ENCODE results near the gene GDF15. TPM values are rescaled to one million over a fixed set of nuclear protein-coding genes. Genes with fewer than 3 reads are reported as not detected.

GDF15 gene
- total and polyA plus RNA-seq, 7 experiments from 2014 or later = 0.32 to 0.73 (median 0.58) TPM; not detected in 3

- ATAC-seq (no peak), DNase-seq (no peak)
- ChIA-PET CTCF (interaction anchor here (0.5 to 1.3 kb wide), 2 partner anchors 8 to 221 kb away, joined by 3 to 4 read pairs; partner anchors contain the start of gene SSBP4), POLR2A (no interaction called here)
- peak overlapping the region; percentile 83 for H3K27ac ChIP-seq (ENCODE audit: low read depth, low read length)
- H3K4me1 ChIP-seq (ENCODE audit: control insufficient read depth in 2 of 2, insufficient read depth in 2 of 2, low read length in 2 of 2) = peaks cover 20 to 52% of the 10 kb centered on the region in 2 donors
- H3K4me3 ChIP-seq (ENCODE audit: low read length) = no peak overlapping the region
- Mint-ChIP-seq H3K27me3 (no peaks in the 10 kb centered on the region), H3K36me3 (peaks cover 0 to 3% (median 0%) of the 10 kb centered on the region in 5 donors), H3K4me1 (peaks cover 11 to 46% (median 28%) of the 10 kb centered on the region in 7 donors), H3K27ac (peak overlapping the region in 2 of 9 donors; percentile 12 to 38), H3K4me3 (peak overlapping the region in 1 of 10 donors; percentile 25), H3K9me3 (no peaks in the 10 kb centered on the region)
- H3K36me3 ChIP-seq (ENCODE audit: control insufficient read depth in 2 of 3, insufficient read depth in 3 of 3, low read length in 3 of 3) = no peaks in the 10 kb centered on the region
- intact Hi-C loops (cut with micrococcal nuclease) = no loop called here
- H3K9me3 ChIP-seq (ENCODE audit: control insufficient read depth in 2 of 3, low read length in 3 of 3) = no peaks in the 10 kb centered on the region
- H3K27me3 ChIP-seq (ENCODE audit: control insufficient read depth in 2 of 2, insufficient read depth in 2 of 2, low read length in 2 of 2) = no peaks in the 10 kb centered on the region
Measured at GRCh38 chr19:18427743-18428113, 41.8 kb downstream of the GDF15 start.

GRCh38 chr19:18428173-18428786, 42.3 kb downstream of the GDF15 start:
- Histone ChIP-seq H3K27ac (ENCODE audit: low read depth, low read length) (peak overlapping the region; percentile 83), H3K9me3 (ENCODE audit: control insufficient read depth in 2 of 3, low read length in 3 of 3) (no peaks in the 10 kb centered on the region), H3K4me3 (ENCODE audit: low read length) (no peak overlapping the region), H3K4me1 (ENCODE audit: control insufficient read depth in 2 of 2, insufficient read depth in 2 of 2, low read length in 2 of 2) (peaks cover 19 to 48% of the 10 kb centered on the region in 2 donors), H3K27me3 (ENCODE audit: control insufficient read depth in 2 of 2, insufficient read depth in 2 of 2, low read length in 2 of 2) (no peaks in the 10 kb centered on the region), H3K36me3 (ENCODE audit: control insufficient read depth in 2 of 3, insufficient read depth in 3 of 3, low read length in 3 of 3) (no peaks in the 10 kb centered on the region)
- ChIA-PET POLR2A (interaction anchor here (1.0 to 1.2 kb wide), 2 partner anchors 8 to 147 kb away, joined by 3 to 5 read pairs; partner anchors contain the start of gene SSBP4), CTCF (interaction anchor here (0.5 to 1.3 kb wide), 3 partner anchors 9 to 221 kb away, joined by 3 to 5 read pairs (median 4); partner anchors contain the start of gene SSBP4)
- Mint-ChIP-seq H3K4me3 (peak overlapping the region in 6 of 10 donors; percentile 39 to 73 (median 44)), H3K4me1 (peaks cover 6 to 42% (median 22%) of the 10 kb centered on the region in 7 donors), H3K9me3 (no peaks in the 10 kb centered on the region), H3K27ac (peak overlapping the region in 5 of 9 donors; percentile 26 to 87 (median 54)), H3K36me3 (peaks cover 0 to 2% (median 0%) of the 10 kb centered on the region in 5 donors), H3K27me3 (no peaks in the 10 kb centered on the region)
- no peak for ATAC-seq
- DNase-seq = no peak
- intact Hi-C loops (cut with micrococcal nuclease) = no loop called here

DNA sequence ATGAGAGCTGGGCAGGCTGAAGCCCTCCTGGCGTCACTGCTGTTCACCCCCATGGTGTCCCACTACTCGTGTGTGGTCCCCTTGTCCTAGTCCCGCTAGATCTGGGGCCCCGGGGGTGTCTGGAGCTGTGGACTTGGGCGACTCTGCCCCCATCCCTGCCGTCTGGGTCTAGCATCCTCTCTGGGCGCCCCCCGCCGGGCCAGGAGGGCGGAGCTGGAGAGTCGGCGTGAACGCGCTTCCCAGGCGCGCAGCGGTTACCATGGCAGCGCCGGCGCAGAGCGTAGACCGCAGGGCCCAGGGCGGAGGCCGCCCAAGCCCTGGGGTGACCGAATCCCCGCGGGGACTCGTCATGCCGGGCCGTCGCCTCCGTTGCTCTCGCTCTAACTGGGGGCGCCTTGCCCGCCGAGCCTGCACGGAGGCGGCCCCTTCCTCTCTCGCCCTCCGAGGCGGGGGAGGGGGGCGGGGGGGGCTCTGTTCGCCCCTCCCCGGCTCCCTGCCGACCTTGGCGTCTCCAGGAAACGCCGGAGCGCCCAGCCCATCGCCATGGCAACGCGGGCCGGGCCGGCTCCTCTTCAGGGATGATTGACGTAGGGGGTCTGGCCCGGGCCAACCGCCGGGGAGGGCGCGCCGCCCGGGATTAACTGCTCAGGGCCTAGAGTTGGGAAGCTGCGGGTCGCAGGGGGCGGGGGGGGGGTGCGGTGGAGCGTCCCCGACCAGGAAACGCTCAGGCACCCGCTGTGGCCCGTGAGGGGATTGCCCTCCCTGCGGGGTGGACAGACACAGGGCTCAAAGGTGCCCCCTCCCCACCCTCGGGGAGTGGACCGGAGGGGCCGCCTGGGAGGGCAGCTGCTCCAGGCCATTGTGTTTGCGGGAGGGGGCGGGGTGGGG, 43.1 kb downstream of the GDF15 start:
- no peaks in the 10 kb centered on the region for H3K27me3 ChIP-seq (ENCODE audit: control insufficient read depth in 2 of 2, insufficient read depth in 2 of 2, low read length in 2 of 2)
- CTCF ChIA-PET = interaction anchor here (0.7 to 1.3 kb wide), 2 partner anchors 9 to 99 kb away, joined by 4 to 5 read pairs; partner anchors contain the start of gene SSBP4
- no peaks in the 10 kb centered on the region for H3K9me3 ChIP-seq (ENCODE audit: control insufficient read depth in 2 of 3, low read length in 3 of 3)

GRCh38 chr19:18429717-18430416, 43.9 kb downstream of the GDF15 start:
- Histone ChIP-seq H3K27ac (ENCODE audit: low read depth, low read length) (peak overlapping the region; percentile 83), H3K4me1 (ENCODE audit: control insufficient read depth in 2 of 2, insufficient read depth in 2 of 2, low read length in 2 of 2) (peaks cover 19 to 37% of the 10 kb centered on the region in 2 donors), H3K27me3 (ENCODE audit: control insufficient read depth in 2 of 2, insufficient read depth in 2 of 2, low read length in 2 of 2) (no peaks in the 10 kb centered on the region), H3K9me3 (ENCODE audit: control insufficient read depth in 2 of 3, low read length in 3 of 3) (no peaks in the 10 kb centered on the region), H3K36me3 (ENCODE audit: control insufficient read depth in 2 of 3, insufficient read depth in 3 of 3, low read length in 3 of 3) (no peaks in the 10 kb centered on the region), H3K4me3 (ENCODE audit: low read length) (peak overlapping the region; percentile 50)
- Mint-ChIP-seq H3K27ac (peak overlapping the region in 8 of 9 donors; percentile 40 to 82 (median 63)), H3K27me3 (no peaks in the 10 kb centered on the region), H3K36me3 (peaks cover 0 to 2% (median 0%) of the 10 kb centered on the region in 5 donors), H3K4me1 (peaks cover 6 to 30% (median 22%) of the 10 kb centered on the region in 7 donors), H3K4me3 (peak overlapping the region; percentile 42 to 73 (median 56)), H3K9me3 (no peaks in the 10 kb centered on the region)
- ChIA-PET POLR2A (no interaction called here), CTCF (no interaction called here)
- ATAC-seq (no peak), DNase-seq (no peak)
- intact Hi-C loops (cut with micrococcal nuclease) = loop anchor here (1.0 kb wide), 3 partner anchors 7 to 11 kb away; partner anchors contain the start of gene SSBP4 (in 1 of the 2)

More for the DNA sequence above, 43.1 kb downstream of the GDF15 start:
- H3K36me3 Mint-ChIP-seq = peaks cover 0 to 2% (median 0%) of the 10 kb centered on the region in 5 donors
- H3K9me3 Mint-ChIP-seq = no peaks in the 10 kb centered on the region
- ATAC-seq (peak; percentile 89), DNase-seq (peak; percentile 76 to 85 (median 83))
- peak overlapping the region in 9 of 10 donors; percentile 32 to 73 (median 57) for H3K4me3 Mint-ChIP-seq
- intact Hi-C loops (cut with micrococcal nuclease) = loop anchor here (1.0 kb wide), 3 partner anchors 8 to 10 kb away; partner anchors contain the start of gene SSBP4 (in 1 of the 2)
- no peaks in the 10 kb centered on the region for H3K27me3 Mint-ChIP-seq
- peaks cover 6 to 34% (median 18%) of the 10 kb centered on the region in 7 donors for H3K4me1 Mint-ChIP-seq
- Histone ChIP-seq H3K27ac (ENCODE audit: low read depth, low read length) (peak overlapping the region; percentile 83), H3K36me3 (ENCODE audit: control insufficient read depth in 2 of 3, insufficient read depth in 3 of 3, low read length in 3 of 3) (no peaks in the 10 kb centered on the region), H3K4me1 (ENCODE audit: control insufficient read depth in 2 of 2, insufficient read depth in 2 of 2, low read length in 2 of 2) (peaks cover 19 to 40% of the 10 kb centered on the region in 2 donors), H3K4me3 (ENCODE audit: low read length) (peak overlapping the region; percentile 50)
- POLR2A ChIA-PET = interaction anchor here (0.6 to 1.2 kb wide), 3 partner anchors 9 to 147 kb away, joined by 3 to 5 read pairs (median 3); partner anchors contain the start of gene SSBP4
- H3K27ac Mint-ChIP-seq = peak overlapping the region in 7 of 9 donors; percentile 40 to 87 (median 51)

GRCh38 chr19:18430417-18431144, 44.6 kb downstream of the GDF15 start:
- Mint-ChIP-seq H3K4me1 (peaks cover 6 to 28% (median 22%) of the 10 kb centered on the region in 7 donors), H3K36me3 (peaks cover 0 to 2% (median 0%) of the 10 kb centered on the region in 5 donors), H3K27ac (peak overlapping the region in 6 of 9 donors; percentile 32 to 83 (median 46)), H3K9me3 (no peaks in the 10 kb centered on the region), H3K4me3 (peak overlapping the region in 7 of 10 donors; percentile 36 to 73 (median 47)), H3K27me3 (no peaks in the 10 kb centered on the region)
- POLR2A ChIA-PET = no interaction called here
- CTCF ChIA-PET = interaction anchor here (1.3 kb wide), 1 partner anchor 19 kb away, joined by 4 read pairs; no protein-coding TSS in a partner anchor
- Histone ChIP-seq H3K36me3 (ENCODE audit: control insufficient read depth in 2 of 3, insufficient read depth in 3 of 3, low read length in 3 of 3) (no peaks in the 10 kb centered on the region), H3K9me3 (ENCODE audit: control insufficient read depth in 2 of 3, low read length in 3 of 3) (no peaks in the 10 kb centered on the region), H3K4me1 (ENCODE audit: control insufficient read depth in 2 of 2, insufficient read depth in 2 of 2, low read length in 2 of 2) (peaks cover 19 to 31% of the 10 kb centered on the region in 2 donors), H3K27ac (ENCODE audit: low read depth, low read length) (no peak overlapping the region), H3K4me3 (ENCODE audit: low read length) (no peak overlapping the region), H3K27me3 (ENCODE audit: control insufficient read depth in 2 of 2, insufficient read depth in 2 of 2, low read length in 2 of 2) (no peaks in the 10 kb centered on the region)
- ATAC-seq (no peak), DNase-seq (no peak)
- intact Hi-C loops (cut with micrococcal nuclease) = no loop called here

All from naive thymus-derived CD4-positive, alpha-beta T cell (primary cell).